ENCODE results near the gene PHACTR2.
"Not testable (repeated sequence)": the region's sequence is repeated elsewhere in the genome, so short reads cannot be mapped to it uniquely, and the experiment has no call there.

The PHACTR2 gene

GRCh38 chr6:143773506-143774150, 95.9 kb downstream of the PHACTR2 start:
- no peak for DNase-seq

- DNase-seq: no peak
These were observed 96.6 kb downstream of the PHACTR2 start for GRCh38 chr6:143774347-143774746.

GRCh38 chr6:143775336-143775735, 97.6 kb downstream of the PHACTR2 start:
- no peak for DNase-seq

GRCh38 chr6:143778926-143779325, 101.2 kb downstream of the PHACTR2 start:
- no peak for DNase-seq

GRCh38 chr6:143782481-143782880, 104.7 kb downstream of the PHACTR2 start:
- DNase-seq: no peak

GRCh38 chr6:143783077-143783476, 105.3 kb downstream of the PHACTR2 start:
- DNase-seq: no peak

GRCh38 chr6:143784316-143784715, 106.6 kb downstream of the PHACTR2 start:
- DNase-seq: no peak

GRCh38 chr6:143786371-143786770, 108.6 kb downstream of the PHACTR2 start:
- DNase-seq: not testable (repeated sequence)

GRCh38 chr6:143792402-143793279, 114.9 kb downstream of the PHACTR2 start:
- no peak for DNase-seq

GRCh38 chr6:143793280-143793619, 115.5 kb downstream of the PHACTR2 start:
- no peak for DNase-seq

GRCh38 chr6:143796551-143796950, 118.8 kb downstream of the PHACTR2 start:
- not testable (repeated sequence) for DNase-seq

GRCh38 chr6:143798487-143798886, 120.7 kb downstream of the PHACTR2 start:
- not testable (repeated sequence) for DNase-seq

- no peak for DNase-seq
These were observed 125.2 kb downstream of the PHACTR2 start for GRCh38 chr6:143802833-143803565.

- DNase-seq: no peak
These were observed 126.2 kb downstream of the PHACTR2 start for GRCh38 chr6:143803769-143804568.

GRCh38 chr6:143804835-143805239, 127.1 kb downstream of the PHACTR2 start:
- no peak for DNase-seq

GRCh38 chr6:143806282-143807102, 128.7 kb downstream of the PHACTR2 start:
- no peak for DNase-seq

- DNase-seq: no peak
These were observed 129.5 kb downstream of the PHACTR2 start for GRCh38 chr6:143807103-143807772.

- no peak for DNase-seq
These were observed 133.0 kb downstream of the PHACTR2 start for GRCh38 chr6:143810745-143811144.

- no peak for DNase-seq
These were observed 133.9 kb downstream of the PHACTR2 start for GRCh38 chr6:143811501-143812157.

- DNase-seq: no peak
These were observed 139.9 kb downstream of the PHACTR2 start for GRCh38 chr6:143817621-143818020.

- no peak for DNase-seq
These were observed 143.6 kb downstream of the PHACTR2 start for GRCh38 chr6:143821359-143821758.

Data from activated gamma-delta T cell treated with Interleukin-2 at 50 U/mL for 16 hours (primary cell).